CD4-positive, alpha-beta T cell treated with Interleukin-12 subunit alpha and Interleukin-12 subunit beta, for 1 hour (primary cell): ENCODE data around the gene EAF1.

ENCODE experiments used
- DNase-seq: peaks from one replicate; pipeline ENCODE4 v3.0.0-alpha.2; 2020

The EAF1 gene

DNA sequence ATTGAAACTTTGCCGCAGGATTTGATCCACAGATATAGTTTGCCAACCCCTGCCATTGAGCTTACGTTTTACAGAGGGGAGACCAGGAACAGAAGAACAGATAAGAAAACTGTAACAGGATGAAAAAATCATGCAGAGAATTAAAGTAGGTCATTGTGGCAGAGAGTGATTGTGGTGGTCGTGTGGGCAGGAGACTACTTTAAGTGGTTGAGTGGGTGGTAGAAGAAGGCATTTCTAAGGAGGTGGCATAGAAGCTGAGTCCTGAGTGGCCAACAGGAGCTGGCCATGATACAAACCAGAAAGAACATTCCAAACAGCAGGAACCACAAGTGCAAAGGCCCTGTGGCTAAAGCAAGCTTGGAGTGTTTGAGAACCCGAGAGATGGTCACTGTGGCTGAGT lies 59.6 kb downstream of the EAF1 start:
- no peak for DNase-seq

GRCh38 chr3:15488002-15488401 lies 60.6 kb downstream of the EAF1 start:
- DNase-seq = no peak

DNA sequence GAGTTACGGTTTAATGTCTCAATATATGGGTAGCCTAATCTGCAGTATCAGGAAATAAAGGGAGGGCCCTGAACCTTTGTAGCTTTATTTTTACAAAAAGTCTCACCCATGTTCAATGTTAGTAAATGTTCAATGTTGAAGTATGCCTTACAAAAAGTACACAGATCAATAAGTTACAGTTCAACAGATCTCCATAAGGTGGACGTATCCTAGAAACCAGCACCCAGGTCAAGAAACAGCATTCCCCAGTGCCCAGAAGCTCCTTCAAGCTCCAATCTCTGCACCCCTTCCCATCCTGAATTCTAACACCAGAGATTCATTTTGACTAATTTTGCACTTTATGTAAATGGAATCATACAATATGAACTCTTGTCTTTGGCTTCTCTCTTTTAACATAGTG lies 62.8 kb downstream of the EAF1 start:
- no peak for DNase-seq

DNA sequence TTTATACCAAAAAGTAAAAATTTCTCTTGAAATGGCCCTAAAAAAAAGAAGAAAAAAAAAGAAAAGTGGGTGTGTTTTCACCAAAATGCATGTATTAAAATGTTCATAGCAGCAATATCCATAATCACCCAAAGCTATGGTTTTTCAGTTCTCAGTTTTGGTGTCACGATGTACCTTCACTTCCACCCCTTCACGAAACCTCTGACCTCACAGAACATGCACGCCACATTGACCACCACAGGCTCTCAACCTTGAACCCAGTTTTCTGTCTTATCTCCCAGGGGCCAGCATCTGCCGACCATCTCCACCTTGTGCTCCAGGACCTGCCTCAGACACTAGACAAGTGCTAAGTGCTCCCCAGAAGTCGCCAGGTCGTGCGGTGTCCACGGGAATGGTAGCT lies 63.7 kb downstream of the EAF1 start:
- DNase-seq = no peak
